GM12872 (cell line): ENCODE data around the gene ZNF217.

Source experiments
- CTCF ChIP-seq: IDR thresholded peaks from 3 replicates; pipeline ENCODE4 v1.5.1; 2011; ENCODE audit warnings: low read depth, mild to moderate bottlenecking, low read length, moderate library complexity; ENCODE audit not compliant: insufficient read depth

Gene ZNF217

DNA sequence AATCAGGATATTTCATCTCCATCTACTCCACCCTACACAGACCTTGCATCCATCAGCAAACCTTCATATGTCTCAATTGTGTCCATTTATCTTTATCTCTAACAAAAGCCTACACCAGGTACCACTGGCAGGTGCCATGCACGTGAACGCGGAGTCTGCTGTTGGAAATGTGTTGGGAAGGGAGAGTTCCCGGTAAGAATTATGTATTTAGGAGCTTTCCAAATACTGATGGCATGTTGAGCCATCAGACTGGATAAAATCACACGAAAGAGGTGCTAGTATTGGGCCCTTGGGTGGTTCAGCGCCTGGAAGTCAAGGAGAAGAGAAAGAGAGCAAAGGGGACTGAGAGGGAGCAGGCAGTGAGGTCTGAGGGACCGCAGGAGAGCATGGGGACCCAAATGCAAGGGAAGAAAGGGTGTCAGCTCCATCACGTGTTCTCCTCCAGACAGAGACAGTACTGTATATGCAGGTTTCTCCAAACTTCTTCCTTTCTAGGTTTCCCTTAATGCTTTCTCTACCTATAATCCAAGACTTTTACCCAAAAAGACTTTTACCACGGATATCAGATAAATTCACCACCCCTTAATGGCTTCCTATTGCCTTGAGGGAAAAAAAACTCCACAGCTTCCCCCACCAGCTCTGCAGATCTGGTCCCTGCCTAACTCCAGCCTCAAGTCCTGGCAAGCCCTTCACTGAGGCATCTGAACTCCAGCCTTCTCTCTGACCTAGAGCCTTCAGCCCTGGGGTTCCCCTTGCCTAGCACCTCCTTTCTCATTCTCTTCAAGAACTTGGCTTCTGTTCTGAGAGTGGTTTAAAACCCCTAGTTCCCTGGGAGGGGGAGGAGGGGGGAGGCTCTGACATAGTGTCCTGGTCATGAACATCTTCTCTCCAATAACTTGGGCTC, 4.8 kb upstream of the ZNF217 start:
- TF ChIP-seq CTCF = no peak

GRCh38 chr20:53597521-53598120, 4.0 kb upstream of the ZNF217 start:
- no peak for TF ChIP-seq CTCF

- TF ChIP-seq CTCF = no peak
Observed at GRCh38 chr20:53597030-53597482, 3.4 kb upstream of the ZNF217 start.

GRCh38 chr20:53595018-53595378, 1.4 kb upstream of the ZNF217 start:
- no peak for TF ChIP-seq CTCF

GRCh38 chr20:53594068-53595017, 704 bp upstream of the ZNF217 start:
- TF ChIP-seq CTCF = peak; percentile 34; the same call in 2 of the 3 replicates

DNA sequence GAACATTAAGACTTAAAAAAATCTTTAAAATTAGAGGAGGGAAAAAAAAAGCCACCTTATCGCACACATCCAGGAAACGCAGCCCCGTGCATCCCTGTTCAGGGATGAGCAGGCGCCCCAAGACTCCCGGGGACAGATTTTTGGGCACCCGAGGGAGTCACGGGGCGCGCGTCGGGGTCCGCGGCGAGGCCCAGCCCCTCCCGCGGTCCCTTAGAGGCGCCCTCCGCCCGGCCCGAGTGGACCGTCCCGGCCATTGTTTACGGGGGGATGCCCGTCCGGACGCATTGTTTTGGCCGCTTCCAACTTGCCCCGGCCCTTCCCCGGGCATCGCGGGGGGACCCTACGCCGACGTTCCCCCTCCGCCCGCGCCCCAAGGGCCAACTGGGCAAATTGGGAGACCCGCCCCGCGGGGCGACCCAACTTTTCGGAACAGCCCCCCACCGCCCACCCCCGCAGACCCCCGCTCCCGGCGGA, 610 bp downstream of the ZNF217 start:
- TF ChIP-seq CTCF = no peak

DNA sequence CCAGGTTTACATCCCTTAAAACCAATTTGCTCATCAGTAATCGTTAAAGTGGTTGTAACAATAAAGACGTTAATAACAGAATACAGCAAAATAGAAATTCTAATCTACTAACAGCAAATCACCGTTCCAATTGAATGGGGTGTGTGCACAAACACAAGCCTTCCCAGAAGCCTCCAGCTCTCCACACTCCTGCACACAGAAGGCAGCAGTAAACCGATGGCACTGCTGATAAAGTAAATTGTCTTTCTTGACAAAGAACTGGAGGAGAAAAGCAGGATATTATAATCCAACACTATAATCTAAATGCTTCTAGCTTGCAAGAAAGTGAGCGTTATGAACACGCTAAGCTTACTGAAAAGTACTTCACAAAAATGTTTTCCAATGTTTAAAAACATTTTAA, 7.0 kb downstream of the ZNF217 start:
- no peak for TF ChIP-seq CTCF
